SK-N-SH (cell line): ENCODE measurements around the gene FXYD7. TPM values are rescaled to one million over a fixed set of nuclear protein-coding genes. Genes with fewer than 3 reads are reported as not detected.

ENCODE experiments used
- CTCF ChIA-PET: fragments of 300-600, 350-600 bp; formaldehyde crosslinking; extraction: SDS; loops from one replicate; lab custom pipeline; 2021; lab: Yijun Ruan, JAX
- POLR2A ChIA-PET: fragments of 350-600 bp; sonication (Branson Sonifier 250); formaldehyde crosslinking; extraction: SDS; loops from one replicate; lab custom pipeline; 2020; ENCODE audit warnings: antibody characterized with exemption, inconsistent platforms; lab: Yijun Ruan, JAX
- DNase-seq: peaks from one replicate; pipeline ENCODE4 v3.0.0; 2012
- H2AFZ ChIP-seq: fragments of 200-600 bp; sonication (generic); 2 replicates; pipeline ENCODE4 v1.8.1; 2016; ENCODE audit warnings: antibody characterized with exemption, mild to moderate bottlenecking, low read depth
- H3F3A ChIP-seq: fragments of 200-600 bp; sonication (generic); replicated peaks from 2 replicates; pipeline ENCODE3; 2016; ENCODE audit warnings: antibody characterized with exemption, mild to moderate bottlenecking; ENCODE audit not compliant: insufficient read depth
- H3K27ac ChIP-seq, 2 experiments: fragments of 200-500 bp in 1 of 2; fragments of 200-600 bp in 1 of 2; sonication (Bioruptor generic) in 1 of 2; sonication (generic), shearing (Covaris generic) in 1 of 2; 2 replicates each; pipeline versions ENCODE4 v1.5.1 to v1.6.1; 2014 to 2016; ENCODE audit warnings: low read depth in 2 of 2, inconsistent platforms in 1 of 2, low read length in 1 of 2, mild to moderate bottlenecking in 1 of 2, mixed read lengths in 1 of 2
- H3K27me3 ChIP-seq: fragments of 200-600 bp; sonication (generic), shearing (Covaris generic); 2 replicates; pipeline ENCODE4 v1.6.1; 2016; ENCODE audit warnings: mixed run types; ENCODE audit not compliant: insufficient read depth
- H3K36me3 ChIP-seq, 2 experiments: fragments of 200-500 bp in 1 of 2; fragments of 200-600 bp in 1 of 2; sonication (Bioruptor generic) in 1 of 2; sonication (generic) in 1 of 2; replicated peaks in 1 of 2; 2 replicates each; pipeline versions ENCODE3 to v1.5.1; 2014 to 2016; ENCODE audit warnings: low read length in 1 of 2, mild to moderate bottlenecking in 1 of 2; ENCODE audit not compliant: insufficient read depth in 2 of 2, control insufficient read depth in 1 of 2
- H3K4me1 ChIP-seq, 2 experiments: fragments of 200-500 bp in 1 of 2; fragments of 200-600 bp in 1 of 2; sonication (Bioruptor generic) in 1 of 2; sonication (generic), shearing (Covaris generic) in 1 of 2; 2 replicates each; pipeline versions ENCODE4 v1.5.1 to v1.6.1; 2014 to 2016; ENCODE audit warnings: low read depth in 1 of 2, low read length in 1 of 2, mixed run types in 1 of 2; ENCODE audit not compliant: insufficient read depth in 2 of 2, control insufficient read depth in 1 of 2
- H3K4me2 ChIP-seq: fragments of 200-600 bp; sonication (generic), shearing (Covaris generic); 2 replicates; pipeline ENCODE4 v1.6.1; 2017; ENCODE audit warnings: mixed run types
- H3K4me3 ChIP-seq, 2 experiments: fragments of 200-500 bp in 1 of 2; fragments of 200-600 bp in 1 of 2; sonication (Bioruptor generic) in 1 of 2; sonication (generic), shearing (Covaris generic) in 1 of 2; 2 replicates each; pipeline versions ENCODE4 v1.5.1 to v1.8.1; 2014 to 2016; ENCODE audit warnings: low read depth in 2 of 2, inconsistent platforms in 1 of 2, low read length in 1 of 2, mild to moderate bottlenecking in 1 of 2, mixed read lengths in 1 of 2, moderate library complexity in 1 of 2
- H3K79me2 ChIP-seq: fragments of 200-600 bp; sonication (generic); 2 replicates; pipeline ENCODE4 v1.8.1; 2017; ENCODE audit warnings: mild to moderate bottlenecking; ENCODE audit not compliant: insufficient read depth
- H3K9ac ChIP-seq: fragments of 200-600 bp; sonication (generic); 2 replicates; pipeline ENCODE4 v1.6.1; 2017; ENCODE audit warnings: mixed run types
- H3K9me2 ChIP-seq: fragments of 200-600 bp; sonication (generic); 2 replicates; pipeline ENCODE4 v1.6.1; 2017; ENCODE audit warnings: mixed run types
- H3K9me3 ChIP-seq: fragments of 200-600 bp; sonication (generic); 2 replicates; pipeline ENCODE4 v1.6.1; 2017; ENCODE audit warnings: mixed run types, mild to moderate bottlenecking, moderate library complexity
- H4K20me1 ChIP-seq: fragments of 200-600 bp; sonication (generic); 2 replicates; pipeline ENCODE4 v1.6.1; 2017; ENCODE audit warnings: mild to moderate bottlenecking, mixed run types; ENCODE audit not compliant: insufficient read depth
- CHD2 ChIP-seq: fragments of 150-350 bp; IDR thresholded peaks from 2 replicates; pipeline ENCODE4 v1.6.1; 2018; ENCODE audit warnings: low read length; ENCODE audit not compliant: partially characterized antibody
- EP300 ChIP-seq, 2 experiments: IDR thresholded peaks; 2 replicates each; pipeline versions ENCODE4 v1.4.0 to v1.6.1; 2012; ENCODE audit warnings: borderline replicate concordance in 1 of 2, low read depth in 1 of 2, low read length in 1 of 2
- EZH2phosphoT487 ChIP-seq: fragments of 200-600 bp; sonication (generic); IDR thresholded peaks from 2 replicates; pipeline ENCODE4 v1.6.1; 2017; ENCODE audit warnings: low read depth, mixed run types, mild to moderate bottlenecking, antibody characterized with exemption, moderate library complexity, borderline replicate concordance
- FOSL2 ChIP-seq: IDR thresholded peaks from 2 replicates; pipeline ENCODE4 v1.4.0; 2012; ENCODE audit warnings: low read depth, mild to moderate bottlenecking, moderate library complexity, borderline replicate concordance
- FOXJ3 ChIP-seq: sonication (generic); formaldehyde crosslinking; IDR thresholded peaks from 2 replicates; pipeline ENCODE4 v1.5.1; 2020; ENCODE audit warnings: mild to moderate bottlenecking, missing genetic modification reagents
- FOXM1 ChIP-seq: IDR thresholded peaks from 2 replicates; pipeline ENCODE4 v1.4.0; 2012; ENCODE audit warnings: low read depth, mild to moderate bottlenecking
- GABPA ChIP-seq: IDR thresholded peaks from 2 replicates; pipeline ENCODE4 v1.4.0; 2012; ENCODE audit warnings: low read depth, mild to moderate bottlenecking
- JUND ChIP-seq: IDR thresholded peaks from 2 replicates; pipeline ENCODE4 v1.4.0; 2012
- MEF2A ChIP-seq: IDR thresholded peaks from 2 replicates; pipeline ENCODE4 v1.4.0; 2012; ENCODE audit warnings: low read depth, borderline replicate concordance
- NRF1 ChIP-seq: IDR thresholded peaks from 2 replicates; pipeline ENCODE4 v1.6.1; 2012; ENCODE audit warnings: low read depth, mild to moderate bottlenecking, low read length
- POLR2AphosphoS5 ChIP-seq: IDR thresholded peaks from 2 replicates; pipeline ENCODE4 v1.6.1; 2012; ENCODE audit warnings: low read depth, low read length
- RCOR1 ChIP-seq: fragments of 150-350 bp; IDR thresholded peaks from 2 replicates; pipeline ENCODE4 v1.6.1; 2017; ENCODE audit warnings: antibody characterized with exemption, low read length
- SIN3A ChIP-seq: IDR thresholded peaks from 2 replicates; pipeline ENCODE4 v1.6.1; 2012; ENCODE audit warnings: low read depth, mild to moderate bottlenecking, low read length, moderate library complexity, borderline replicate concordance
- SMC3 ChIP-seq: IDR thresholded peaks from 2 replicates; pipeline ENCODE4 v1.6.1; 2012; ENCODE audit warnings: low read depth, low read length, improper control_type of control experiment
- TAF1 ChIP-seq: IDR thresholded peaks from 2 replicates; pipeline ENCODE4 v1.6.1; 2012; ENCODE audit warnings: low read depth, mild to moderate bottlenecking, low read length, moderate library complexity, borderline replicate concordance
- TCF12 ChIP-seq: IDR thresholded peaks from 2 replicates; pipeline ENCODE4 v1.4.0; 2012
- TEAD4 ChIP-seq: IDR thresholded peaks from 2 replicates; pipeline ENCODE4 v1.4.0; 2012; ENCODE audit warnings: mild to moderate bottlenecking, borderline replicate concordance; ENCODE audit not compliant: insufficient read depth
- YY1 ChIP-seq: IDR thresholded peaks from 2 replicates; pipeline ENCODE4 v1.4.0; 2012; ENCODE audit warnings: low read depth, mild to moderate bottlenecking
- WGBS: methylation state at CpG from one replicate; pipeline ENCODE4 v1.1.6; 2017; ENCODE audit warnings: low lambda C conversion rate; 5-methylcytosine and 5-hydroxymethylcytosine counted together
- polyA plus RNA-seq, 3 experiments: library from polyadenylated mRNA; depleted of rRNA; stranded (reverse); fragments of >200 nt; gene quantifications; 2 replicates each; pipeline ENCODE4 v1.2.3, GENCODE V29; 2012
- TF ChIP-seq, protein P1 (sequence below): fragments of 150-350 bp; IDR thresholded peaks from 2 replicates; pipeline ENCODE4 v1.6.1; 2017; ENCODE audit warnings: antibody characterized with exemption, low read length, low read depth, borderline replicate concordance
- TF ChIP-seq, protein P2 (sequence below): IDR thresholded peaks from 2 replicates; pipeline ENCODE4; 2012

Gene FXYD7
- polyA plus RNA-seq, 1 of the 3 experiments (the other 2 are of a cell fraction): 0.44 TPM

DNA sequence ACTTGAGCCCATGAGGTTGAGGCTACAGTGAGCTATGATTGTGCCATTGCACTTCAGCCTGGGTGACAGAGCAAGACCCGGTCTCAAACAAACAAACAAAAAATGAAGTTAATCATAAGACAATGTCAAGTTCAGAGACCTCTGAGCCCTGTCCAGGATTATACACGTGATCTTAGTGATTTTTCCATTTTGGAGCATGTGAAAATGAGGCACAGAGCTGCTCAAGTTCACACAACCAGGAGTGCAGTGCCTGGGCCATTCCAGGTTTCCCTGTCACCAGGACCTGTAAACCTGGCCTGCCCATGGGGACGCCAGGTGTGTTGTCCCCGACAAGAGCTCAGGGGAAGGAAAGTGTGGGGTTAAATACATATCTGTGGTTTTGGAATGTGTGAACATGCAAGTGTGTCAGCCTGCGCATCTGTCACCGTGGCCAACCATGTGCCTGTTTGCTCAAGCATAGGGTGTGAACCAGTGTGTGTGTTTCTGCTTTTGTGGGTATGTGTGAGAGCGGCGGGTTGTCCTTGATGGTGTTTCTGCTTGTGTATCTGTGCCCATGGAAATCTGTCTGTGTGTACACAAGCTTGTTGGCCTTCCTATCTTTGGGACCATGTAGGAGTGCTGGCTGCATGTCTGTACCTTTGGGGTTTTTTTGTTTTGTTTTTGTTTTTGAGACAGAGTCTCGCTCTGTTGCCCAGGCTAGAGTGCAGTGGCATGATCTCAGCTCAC is 5.9 kb upstream of the FXYD7 start:
- Histone ChIP-seq H3K9ac (no peak overlapping the region), H3F3A (peaks cover 6% of the 10 kb centered on the region), H3K27me3 (peaks cover 16% of the 10 kb centered on the region; the same call in 1 of the 2 replicates), H3K36me3 (no peaks in the 10 kb centered on the region), H3K9me2 (no peaks in the 10 kb centered on the region), H3K79me2 (no peaks in the 10 kb centered on the region), H3K4me1 (peaks cover 0 to 17% of the 10 kb centered on the region in 2 experiments; a peak in 2 of 4 replicates), H3K4me3 (no peak overlapping the region), H3K9me3 (no peaks in the 10 kb centered on the region), H3K27ac (no peak overlapping the region), H2AFZ (no peak overlapping the region), H3K4me2 (no peak overlapping the region), H4K20me1 (no peaks in the 10 kb centered on the region)
- no peak for DNase-seq
- WGBS: 62% methylated on average over 9 of the region's 9 CpGs
- TF ChIP-seq, protein P1, sequence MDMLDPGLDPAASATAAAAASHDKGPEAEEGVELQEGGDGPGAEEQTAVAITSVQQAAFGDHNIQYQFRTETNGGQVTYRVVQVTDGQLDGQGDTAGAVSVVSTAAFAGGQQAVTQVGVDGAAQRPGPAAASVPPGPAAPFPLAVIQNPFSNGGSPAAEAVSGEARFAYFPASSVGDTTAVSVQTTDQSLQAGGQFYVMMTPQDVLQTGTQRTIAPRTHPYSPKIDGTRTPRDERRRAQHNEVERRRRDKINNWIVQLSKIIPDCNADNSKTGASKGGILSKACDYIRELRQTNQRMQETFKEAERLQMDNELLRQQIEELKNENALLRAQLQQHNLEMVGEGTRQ: no peak
- TF ChIP-seq SMC3 (no peak), JUND (no peak), EZH2phosphoT487 (no peak), FOXM1 (no peak), GABPA (no peak), FOXJ3 (CRISPR knock-in tag) (no peak), MEF2A (no peak), CHD2 (no peak), SIN3A (no peak), FOSL2 (no peak), POLR2AphosphoS5 (no peak), YY1 (no peak), TCF12 (no peak), RCOR1 (no peak), EP300 (IDR thresholded peaks at IDR 0.05; ENCODE audit: borderline replicate concordance in 1 of 2, low read depth in 1 of 2, low read length in 1 of 2) (no peak), TEAD4 (no peak), NRF1 (no peak), TAF1 (no peak)
- TF ChIP-seq, protein P2, sequence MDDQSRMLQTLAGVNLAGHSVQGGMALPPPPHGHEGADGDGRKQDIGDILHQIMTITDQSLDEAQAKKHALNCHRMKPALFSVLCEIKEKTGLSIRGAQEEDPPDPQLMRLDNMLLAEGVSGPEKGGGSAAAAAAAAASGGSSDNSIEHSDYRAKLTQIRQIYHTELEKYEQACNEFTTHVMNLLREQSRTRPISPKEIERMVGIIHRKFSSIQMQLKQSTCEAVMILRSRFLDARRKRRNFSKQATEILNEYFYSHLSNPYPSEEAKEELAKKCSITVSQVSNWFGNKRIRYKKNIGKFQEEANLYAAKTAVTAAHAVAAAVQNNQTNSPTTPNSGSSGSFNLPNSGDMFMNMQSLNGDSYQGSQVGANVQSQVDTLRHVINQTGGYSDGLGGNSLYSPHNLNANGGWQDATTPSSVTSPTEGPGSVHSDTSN: no peak
- ChIA-PET CTCF (interaction anchor here (0.7 to 5.4 kb wide), 10 partner anchors 8 to 92 kb away, joined by 3 to 66 read pairs (median 16); partner anchors contain the start of gene FXYD3), POLR2A (no interaction called here)
